GM12878 (cell line): ENCODE results near the gene ENOX1. TPM values are rescaled to one million over a fixed set of nuclear protein-coding genes. Genes with fewer than 3 reads are reported as not detected.
A peak's percentile ranks its signal among the peaks of the same experiment; 100 is the strongest.

ENCODE experiments used
- ATAC-seq: fragments of 200-7000 bp; cut with Tn5 transposase; 3 replicates; pipeline ENCODE4 v1.9.1; 2020; ENCODE audit warnings: mild to moderate bottlenecking, moderate library complexity
- BruUV-seq: library from RNA; stranded (reverse); fragments of 400-500 nt; replicated peaks from 2 replicates; lab custom pipeline; 2021; lab: Mats Ljungman, UMichigan
- CTCF ChIA-PET: fragments of 300-600 bp; sonication (Branson Sonifier 250); formaldehyde crosslinking; extraction: SDS; loops from one replicate; lab custom pipeline; 2021; ENCODE audit warnings: inconsistent platforms; lab: Yijun Ruan, JAX
- POLR2A ChIA-PET: fragments of 350-600 bp; formaldehyde crosslinking; extraction: SDS; loops from one replicate; lab custom pipeline; 2021; ENCODE audit warnings: inconsistent platforms; lab: Charles Lee
- RAD21 ChIA-PET: fragments of 300-600 bp; sonication (Branson Sonifier 250); formaldehyde crosslinking; loops from one replicate; lab custom pipeline; 2023; ENCODE audit warnings: antibody characterized with exemption; ENCODE audit not compliant: unreplicated experiment; lab: Charles Lee
- SMC1A ChIA-PET: fragments of 300-600 bp; sonication (Branson Sonifier 250); formaldehyde crosslinking; loops from one replicate; lab custom pipeline; 2023; ENCODE audit not compliant: unreplicated experiment, uncharacterized antibody; lab: Charles Lee
- DNase-seq: peaks from one replicate; pipeline ENCODE4 v3.0.0-alpha.2; 2011; ENCODE audit warnings: low read depth, low spot score
- FAIRE-seq: peaks from 3 replicates; lab custom pipeline; 2011; peaks lifted over from hg19 to GRCh38; lab: Jason Lieb, UNC
- H2AFZ ChIP-seq: 2 replicates; pipeline ENCODE4 v1.6.0; 2011; ENCODE audit warnings: low read depth, low read length, control low read depth; ENCODE audit not compliant: control insufficient read depth
- H3K27ac ChIP-seq: 2 replicates; pipeline ENCODE4 v1.5.1; 2011; ENCODE audit warnings: control low read depth; ENCODE audit not compliant: control insufficient read depth, insufficient read depth
- H3K27me3 ChIP-seq, 2 experiments: replicated peaks in 1 of 2; 2 replicates each; pipeline versions ENCODE4 v1.6.0 to v1.6.1; 2011; ENCODE audit warnings: low read length in 1 of 2; ENCODE audit not compliant: control insufficient read depth in 2 of 2, insufficient read depth in 2 of 2
- H3K36me3 ChIP-seq, 2 experiments: 2 replicates each; pipeline ENCODE4 v1.5.1; 2011; ENCODE audit warnings: low read length in 1 of 2; ENCODE audit not compliant: control insufficient read depth in 2 of 2, insufficient read depth in 2 of 2
- H3K4me1 ChIP-seq: 2 replicates; pipeline ENCODE4 v1.6.1; 2011; ENCODE audit warnings: mild to moderate bottlenecking, low read length, moderate library complexity, mixed read lengths; ENCODE audit not compliant: control insufficient read depth, insufficient read depth
- H3K4me2 ChIP-seq: 2 replicates; pipeline ENCODE4 v1.6.0; 2011; ENCODE audit warnings: control low read depth; ENCODE audit not compliant: control insufficient read depth, insufficient read depth
- H3K4me3 ChIP-seq: fragments of 200-600 bp; sonication (generic); 2 replicates; pipeline ENCODE4 v1.5.1; 2016
- H3K79me2 ChIP-seq: 2 replicates; pipeline ENCODE4 v1.6.0; 2011; ENCODE audit warnings: low read length; ENCODE audit not compliant: control insufficient read depth, insufficient read depth
- H3K9ac ChIP-seq: 2 replicates; pipeline ENCODE4 v1.8.0; 2011; ENCODE audit warnings: low read length, control low read depth, mixed read lengths; ENCODE audit not compliant: control insufficient read depth, insufficient read depth
- H3K9me3 ChIP-seq: replicated peaks from 3 replicates; pipeline ENCODE4 v1.5.1; 2011; ENCODE audit warnings: mild to moderate bottlenecking, low read length; ENCODE audit not compliant: control insufficient read depth, insufficient read depth
- H4K20me1 ChIP-seq: 2 replicates; pipeline ENCODE4 v1.6.0; 2011; ENCODE audit not compliant: control insufficient read depth, insufficient read depth
- BCL11A ChIP-seq: IDR thresholded peaks from 2 replicates; pipeline ENCODE4 v1.6.1; 2011; ENCODE audit warnings: low read depth, low read length
- CEBPB ChIP-seq, 2 experiments: fragments of 150-350 bp in 1 of 2; IDR thresholded peaks; 2 replicates each; pipeline ENCODE4 v1.6.1; 2012 to 2014; ENCODE audit warnings: low read depth in 2 of 2, low read length in 2 of 2, borderline replicate concordance in 1 of 2, inconsistent platforms in 1 of 2
- CREB1 ChIP-seq: IDR thresholded peaks from 2 replicates; pipeline ENCODE4 v1.6.1; 2012; ENCODE audit warnings: low read depth, mild to moderate bottlenecking, inconsistent platforms
- EED ChIP-seq: sonication (generic); IDR thresholded peaks from 2 replicates; pipeline ENCODE4 v1.6.1; 2016; ENCODE audit warnings: antibody characterized with exemption, low read depth
- EGR1 ChIP-seq, 2 experiments: IDR thresholded peaks; 1 replicate in 1 of 2; 2 replicates in 1 of 2; pipeline ENCODE4 v1.6.1; 2011 to 2012; ENCODE audit warnings: low read depth in 2 of 2, low read length in 2 of 2, borderline replicate concordance in 1 of 2, mild to moderate bottlenecking in 1 of 2, moderate library complexity in 1 of 2
- JUNB ChIP-seq: IDR thresholded peaks from 2 replicates; pipeline ENCODE4 v1.6.1; 2016; ENCODE audit warnings: antibody characterized with exemption, mild to moderate bottlenecking
- NR2F1 ChIP-seq: fragments of 450-650 bp; conservative IDR thresholded peaks from 2 replicates; pipeline ENCODE4 v1.6.1; 2017; ENCODE audit warnings: mild to moderate bottlenecking
- RB1 ChIP-seq: fragments of 450-650 bp; formaldehyde crosslinking; IDR thresholded peaks from 2 replicates; pipeline ENCODE4 v1.6.1; 2017; ENCODE audit warnings: mild to moderate bottlenecking, borderline replicate concordance
- RBBP5 ChIP-seq: fragments of 200-600 bp; sonication (generic); conservative IDR thresholded peaks from 2 replicates; pipeline ENCODE4 v1.6.1; 2016
- REST ChIP-seq: IDR thresholded peaks from 2 replicates; pipeline ENCODE4 v1.6.1; 2012; ENCODE audit warnings: mild to moderate bottlenecking, low read depth, low read length
- RUNX3 ChIP-seq: IDR thresholded peaks from 2 replicates; pipeline ENCODE4 v1.6.1; 2012; ENCODE audit warnings: low read length, inconsistent platforms
- SIX5 ChIP-seq: IDR thresholded peaks from 2 replicates; pipeline ENCODE4 v1.6.1; 2011; ENCODE audit warnings: mild to moderate bottlenecking, low read depth, low read length, moderate library complexity; ENCODE audit not compliant: severe bottlenecking
- SMAD1 ChIP-seq: fragments of 450-650 bp; IDR thresholded peaks from 2 replicates; pipeline ENCODE4 v1.6.1; 2018; ENCODE audit warnings: mild to moderate bottlenecking, low read depth; ENCODE audit not compliant: partially characterized antibody
- SRF ChIP-seq, 2 experiments: IDR thresholded peaks; 2 replicates each; pipeline ENCODE4 v1.6.1; 2011; ENCODE audit warnings: low read depth in 2 of 2, low read length in 2 of 2, mild to moderate bottlenecking in 1 of 2, moderate library complexity in 1 of 2
- WGBS: methylation state at CpG from one replicate; pipeline ENCODE4 v1.1.6; 2016; ENCODE audit warnings: low lambda C conversion rate; ENCODE audit not compliant: insufficient replicate concordance, insufficient coverage; ENCODE audit errors: missing lambda C conversion rate; 5-methylcytosine and 5-hydroxymethylcytosine counted together
- in situ Hi-C: fragments of 300-500 bp; cut with MboI; formaldehyde crosslinking; loops from 9 replicates; pipeline ENCODE4 v1.14.3; 2018; ENCODE audit warnings: mixed read lengths
- intact Hi-C: fragments of 100-400 bp; cut with micrococcal nuclease; formaldehyde crosslinking; loops from one replicate; pipeline ENCODE4 v1.14.2; 2022; ENCODE audit not compliant: unreplicated experiment
- polyA plus RNA-seq, 11 experiments: library from polyadenylated mRNA; depleted of rRNA in 4 of 11; unstranded in 6 of 11; stranded (reverse) in 5 of 11; fragments of >200 nt; fragmentation: Nextera tagmentation in 4 of 11; fragmentation: Illumina TruSeq in 1 of 11; extraction: Ambion mirVana in 4 of 11; extraction: Trizol in 1 of 11; gene quantifications; 1 replicate in 1 of 11; 2 replicates in 10 of 11; pipeline versions ENCODE4 v1.2.1 to v1.2.3, GENCODE V29; 2011 to 2016; ENCODE audit warnings: inconsistent platforms in 2 of 11, missing spikeins in 2 of 11, low read depth in 1 of 11
- total RNA-seq, 4 experiments: library from RNA; depleted of rRNA in 3 of 4; stranded (reverse); fragments of >200 nt in 3 of 4; fragmentation: Illumina TruSeq in 1 of 4; extraction: Trizol in 1 of 4; gene quantifications; 2 replicates each; pipeline versions ENCODE4 v1.2.1 to v1.2.3, GENCODE V29; 2013 to 2021

The ENOX1 gene
- total and polyA plus RNA-seq, 10 of the 15 experiments (the other 5 are each of a cell fraction or from before 2014, with no cell fraction given), result 0.11 to 0.26 (median 0.15) TPM

- H3K36me3 ChIP-seq, result no peaks in the 10 kb centered on the region
- H3K4me2 ChIP-seq, result no peak overlapping the region
- peak; percentile 82 for ATAC-seq
- no peaks in the 10 kb centered on the region for H4K20me1 ChIP-seq
- H3K27ac ChIP-seq, result no peak overlapping the region
- SMC1A ChIA-PET, result interaction anchor here (0.9 kb wide), 1 partner anchor 15 kb away, joined by 4 read pairs; no protein-coding TSS in a partner anchor
- TF ChIP-seq RUNX3 (peak; percentile 36), SMAD1 (no peak), NR2F1 (0 out of 2 replicates have a peak, but pooled peaks have one; percentile 21), JUNB (peak; percentile 22; the same call in 1 of the 2 replicates), EED (0 out of 2 replicates have a peak, but pooled peaks have one; percentile 21), SIX5 (no peak)
- RAD21 ChIA-PET, result no interaction called here
- no peak overlapping the region for H2AFZ ChIP-seq
- no peak overlapping the region for H3K4me3 ChIP-seq
- intact Hi-C loops (no loop called here), in situ Hi-C loops (no loop called here)
- no peaks in the 10 kb centered on the region; a peak in 1 of 4 replicates for H3K27me3 ChIP-seq
- 56% methylated on average over 2 of the region's 2 CpGs for WGBS
- no peaks in the 10 kb centered on the region for H3K4me1 ChIP-seq
- no peak for DNase-seq
- CTCF ChIA-PET, result no interaction called here
- FAIRE-seq, result no peak
- BruUV-seq, result no TSS peak
- POLR2A ChIA-PET, result no interaction called here
- no peak overlapping the region for H3K9ac ChIP-seq
- H3K9me3 ChIP-seq, result no peaks in the 10 kb centered on the region
- no peaks in the 10 kb centered on the region for H3K79me2 ChIP-seq
These were observed 302.1 kb downstream of the ENOX1 start for GRCh38 chr13:43484432-43485225.

GRCh38 chr13:43483930-43484329 lies 302.8 kb downstream of the ENOX1 start:
- H2AFZ ChIP-seq, result no peak overlapping the region
- SMC1A ChIA-PET, result no interaction called here
- H3K27ac ChIP-seq, result no peak overlapping the region
- no peaks in the 10 kb centered on the region for H3K36me3 ChIP-seq
- no peak overlapping the region for H3K4me2 ChIP-seq
- WGBS, result 58% methylated on average over 1 of the region's 1 CpG
- no peak overlapping the region for H3K4me3 ChIP-seq
- RAD21 ChIA-PET, result no interaction called here
- no peaks in the 10 kb centered on the region for H3K4me1 ChIP-seq
- H3K9ac ChIP-seq, result no peak overlapping the region
- H3K27me3 ChIP-seq, result no peaks in the 10 kb centered on the region
- no peaks in the 10 kb centered on the region for H4K20me1 ChIP-seq
- POLR2A ChIA-PET, result no interaction called here
- FAIRE-seq, result no peak
- no peak for ATAC-seq
- intact Hi-C loops, result no loop called here
- in situ Hi-C loops, result no loop called here
- no peaks in the 10 kb centered on the region for H3K79me2 ChIP-seq
- CTCF ChIA-PET, result no interaction called here
- no TSS peak for BruUV-seq
- no peaks in the 10 kb centered on the region for H3K9me3 ChIP-seq
- no peak for DNase-seq
- no peak for TF ChIP-seq SRF (IDR thresholded peaks at IDR 0.05; ENCODE audit: low read depth in 2 of 2, low read length in 2 of 2)
- no peak for TF ChIP-seq CREB1
- TF ChIP-seq CEBPB (IDR thresholded peaks at IDR 0.05; ENCODE audit: borderline replicate concordance in 1 of 2, low read depth in 2 of 2, low read length in 2 of 2), result no peak
- no peak for TF ChIP-seq REST
- no peak for TF ChIP-seq SIX5
- no peak for TF ChIP-seq BCL11A
- TF ChIP-seq RBBP5, result no peak
- TF ChIP-seq RB1, result no peak
- TF ChIP-seq EGR1 (IDR thresholded peaks at IDR 0.05; ENCODE audit: borderline replicate concordance in 1 of 2, low read depth in 2 of 2, low read length in 2 of 2), result no peak
